ENCODE measurements around the gene WASF3. TPM values are rescaled to one million over a fixed set of nuclear protein-coding genes. Genes with fewer than 3 reads are reported as not detected.

The WASF3 gene
- total RNA-seq, 1 donor from 2014 or later: 106 TPM

GRCh38 chr13:26695360-26695705 lies 137.8 kb downstream of the WASF3 start:
- H2AFZ ChIP-seq (replicated peaks): no peak overlapping the region
- Mint-ChIP-seq H3K4me3 (no peak overlapping the region), H3K27ac (no peak overlapping the region), H3K36me3 (peaks cover 25% of the 10 kb centered on the region), H3K4me1 (peaks cover 10% of the 10 kb centered on the region), H3K27me3 (ENCODE audit: insufficient read depth, low read depth) (peaks cover 8% of the 10 kb centered on the region), H3K9me3 (peaks cover 10% of the 10 kb centered on the region)
- no peak overlapping the region for H3K27ac ChIP-seq
- peaks cover 5% of the 10 kb centered on the region for H3F3A ChIP-seq (ENCODE audit: low read depth)
- H3K9ac ChIP-seq: no peak overlapping the region
- H3K27me3 ChIP-seq: no peaks in the 10 kb centered on the region
- peaks cover 6% of the 10 kb centered on the region for H4K20me1 ChIP-seq (ENCODE audit: low read depth)
- no peaks in the 10 kb centered on the region for H3K79me2 ChIP-seq (ENCODE audit: low read depth)
- no peak overlapping the region for H3K4me2 ChIP-seq
- peaks cover 11% of the 10 kb centered on the region for H3K36me3 ChIP-seq
- H3K4me3 ChIP-seq: no peak overlapping the region
- H3K9me3 ChIP-seq (ENCODE audit: low read depth): no peaks in the 10 kb centered on the region
- H3K4me1 ChIP-seq: peaks cover 5% of the 10 kb centered on the region
- no peak for DNase-seq (ENCODE audit: low spot score)
- TF ChIP-seq CTCF (IDR thresholded peaks at IDR 0.05): no peak
- no peak for TF ChIP-seq EZH2 (IDR thresholded peaks at IDR 0.05)
- no peak for TF ChIP-seq EZH2phosphoT487 (IDR thresholded peaks at IDR 0.05)

- peaks cover 6% of the 10 kb centered on the region for H4K20me1 ChIP-seq (ENCODE audit: low read depth)
These were observed 138.4 kb downstream of the WASF3 start for GRCh38 chr13:26695891-26696311.

GRCh38 chr13:26697069-26697955 lies 139.8 kb downstream of the WASF3 start:
- H3K4me1 Mint-ChIP-seq: peaks cover 10% of the 10 kb centered on the region
- H3K4me1 ChIP-seq: peaks cover 5% of the 10 kb centered on the region
- peaks cover 11% of the 10 kb centered on the region for H3K36me3 Mint-ChIP-seq
- no peak overlapping the region for H3K4me2 ChIP-seq
- no peak overlapping the region for H3K9ac ChIP-seq
- H3F3A ChIP-seq (ENCODE audit: low read depth): peaks cover 5% of the 10 kb centered on the region
- peaks cover 8% of the 10 kb centered on the region for H3K27me3 Mint-ChIP-seq (ENCODE audit: insufficient read depth, low read depth)
- no peak overlapping the region for H3K27ac Mint-ChIP-seq
- no peak overlapping the region for H3K4me3 Mint-ChIP-seq
- peaks cover 1% of the 10 kb centered on the region for H3K36me3 ChIP-seq
- peaks cover 6% of the 10 kb centered on the region for H4K20me1 ChIP-seq (ENCODE audit: low read depth)
- no peak overlapping the region for H3K27ac ChIP-seq
- no peaks in the 10 kb centered on the region for H3K9me3 Mint-ChIP-seq
- no peak for DNase-seq (ENCODE audit: low spot score)
- H3K9me3 ChIP-seq (ENCODE audit: low read depth): peaks cover 3% of the 10 kb centered on the region
- H3K27me3 ChIP-seq: no peaks in the 10 kb centered on the region
- no peak overlapping the region for H3K4me3 ChIP-seq
- no peaks in the 10 kb centered on the region for H3K79me2 ChIP-seq (ENCODE audit: low read depth)
- TF ChIP-seq EZH2 (IDR thresholded peaks at IDR 0.05) (no peak), CTCF (IDR thresholded peaks at IDR 0.05) (no peak), EZH2phosphoT487 (IDR thresholded peaks at IDR 0.05) (no peak)
- no peak overlapping the region for H2AFZ ChIP-seq (replicated peaks)

More at GRCh38 chr13:26695891-26696311, 138.4 kb downstream of the WASF3 start:
- no peak for DNase-seq (ENCODE audit: low spot score)
- Histone ChIP-seq H3K36me3 (peaks cover 7% of the 10 kb centered on the region), H2AFZ (replicated peaks) (no peak overlapping the region), H3K27ac (no peak overlapping the region), H3F3A (ENCODE audit: low read depth) (peaks cover 5% of the 10 kb centered on the region), H3K4me2 (no peak overlapping the region), H3K79me2 (ENCODE audit: low read depth) (no peaks in the 10 kb centered on the region), H3K9me3 (ENCODE audit: low read depth) (no peaks in the 10 kb centered on the region), H3K4me3 (no peak overlapping the region), H3K27me3 (no peaks in the 10 kb centered on the region), H3K4me1 (peaks cover 5% of the 10 kb centered on the region), H3K9ac (no peak overlapping the region)
- no peak overlapping the region for H3K27ac Mint-ChIP-seq
- H3K27me3 Mint-ChIP-seq (ENCODE audit: insufficient read depth, low read depth): peaks cover 8% of the 10 kb centered on the region
- TF ChIP-seq CTCF (IDR thresholded peaks at IDR 0.05) (no peak), EZH2 (IDR thresholded peaks at IDR 0.05) (no peak), EZH2phosphoT487 (IDR thresholded peaks at IDR 0.05) (no peak)
- H3K4me3 Mint-ChIP-seq: no peak overlapping the region
- peaks cover 10% of the 10 kb centered on the region for H3K4me1 Mint-ChIP-seq
- H3K9me3 Mint-ChIP-seq: peaks cover 6% of the 10 kb centered on the region
- peaks cover 20% of the 10 kb centered on the region for H3K36me3 Mint-ChIP-seq
